Temporal lobe (tissue), 1 donor: ENCODE measurements around the gene MSL2. TPM values are rescaled to one million over a fixed set of nuclear protein-coding genes. Genes with fewer than 3 reads are reported as not detected.

Source experiments
- total RNA-seq: library from RNA; depleted of rRNA; stranded (reverse); fragments of >200 nt; gene quantifications from one replicate; pipeline ENCODE4 v1.2.3, GENCODE V29; 2014

MSL2 gene
- total RNA-seq, 1 donor from 2014 or later, result 27.3 TPM

Other genes starting within 250 kb of the MSL2 start
- gene PPP2R3A, start 230.6 kb downstream of the MSL2 start, total RNA-seq, result 29.7 TPM
- gene PCCB, start 54.0 kb upstream of the MSL2 start, total RNA-seq, result 29.0 TPM